GM23248 (cell line): Measurements from ENCODE around the gene ALDH1L1.

ENCODE experiments used
- EZH2 ChIP-seq: fragments of 200-600 bp; sonication (generic); IDR thresholded peaks from 2 replicates; pipeline ENCODE4 v1.6.1; 2018; ENCODE audit warnings: antibody characterized with exemption, mild to moderate bottlenecking; ENCODE audit not compliant: insufficient read depth, poor library complexity, severe bottlenecking
- EZH2phosphoT487 ChIP-seq: fragments of 200-600 bp; sonication (generic); IDR thresholded peaks from 2 replicates; pipeline ENCODE4 v1.6.1; 2018; ENCODE audit warnings: antibody characterized with exemption, moderate library complexity, mild to moderate bottlenecking, low read depth; ENCODE audit not compliant: insufficient read depth

GRCh38 chr3:126102011-126102410, 78.4 kb downstream of the ALDH1L1 start:
- TF ChIP-seq EZH2 (no peak), EZH2phosphoT487 (no peak)
